GM08714 (cell line): ENCODE results near the gene RASGEF1C.

Experiments used
- H3K4me3 ChIP-seq: fragments of 200-500 bp; sonication (Bioruptor generic); 2 replicates; pipeline ENCODE4 v1.5.1; 2014; ENCODE audit warnings: mild to moderate bottlenecking, low read length, inconsistent platforms
- ZNF274 ChIP-seq: IDR thresholded peaks from 2 replicates; pipeline ENCODE4 v1.6.1; 2012; ENCODE audit warnings: mild to moderate bottlenecking, low read depth, low read length

Gene RASGEF1C

DNA sequence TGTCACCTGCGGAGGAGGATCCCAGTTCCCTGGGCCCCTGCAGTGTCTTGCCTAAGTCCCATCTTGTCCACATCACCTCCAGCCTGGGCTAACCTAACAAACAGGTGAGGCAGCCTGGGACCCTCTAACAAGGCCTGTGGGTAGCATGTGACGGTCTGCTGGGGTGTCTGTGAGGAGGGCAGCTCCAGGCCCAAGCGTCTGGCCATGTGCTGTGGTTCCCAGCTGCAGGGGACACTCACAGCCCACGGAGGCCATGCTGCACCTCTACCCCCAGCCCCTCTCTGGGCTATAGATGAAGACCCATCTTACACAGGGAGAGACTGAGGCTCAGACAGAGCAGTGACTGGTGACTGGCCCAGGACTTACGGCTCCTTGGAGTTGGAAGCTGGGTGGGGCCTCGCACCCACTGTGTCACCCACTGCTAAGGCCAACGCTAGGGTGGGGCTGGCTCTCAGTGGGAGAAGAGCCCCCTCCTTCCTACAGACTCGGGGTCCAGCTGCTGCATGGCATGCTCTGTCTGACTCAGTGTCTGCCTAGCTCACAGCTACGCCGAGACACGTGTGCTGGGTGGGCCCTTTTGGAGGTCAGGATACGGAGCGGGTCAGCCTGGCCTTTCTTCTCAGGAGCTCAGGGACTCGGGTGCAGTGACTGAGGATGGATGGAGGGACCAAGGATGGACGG, 96.7 kb downstream of the RASGEF1C start:
- no peak overlapping the region for H3K4me3 ChIP-seq
- TF ChIP-seq ZNF274: no peak

DNA sequence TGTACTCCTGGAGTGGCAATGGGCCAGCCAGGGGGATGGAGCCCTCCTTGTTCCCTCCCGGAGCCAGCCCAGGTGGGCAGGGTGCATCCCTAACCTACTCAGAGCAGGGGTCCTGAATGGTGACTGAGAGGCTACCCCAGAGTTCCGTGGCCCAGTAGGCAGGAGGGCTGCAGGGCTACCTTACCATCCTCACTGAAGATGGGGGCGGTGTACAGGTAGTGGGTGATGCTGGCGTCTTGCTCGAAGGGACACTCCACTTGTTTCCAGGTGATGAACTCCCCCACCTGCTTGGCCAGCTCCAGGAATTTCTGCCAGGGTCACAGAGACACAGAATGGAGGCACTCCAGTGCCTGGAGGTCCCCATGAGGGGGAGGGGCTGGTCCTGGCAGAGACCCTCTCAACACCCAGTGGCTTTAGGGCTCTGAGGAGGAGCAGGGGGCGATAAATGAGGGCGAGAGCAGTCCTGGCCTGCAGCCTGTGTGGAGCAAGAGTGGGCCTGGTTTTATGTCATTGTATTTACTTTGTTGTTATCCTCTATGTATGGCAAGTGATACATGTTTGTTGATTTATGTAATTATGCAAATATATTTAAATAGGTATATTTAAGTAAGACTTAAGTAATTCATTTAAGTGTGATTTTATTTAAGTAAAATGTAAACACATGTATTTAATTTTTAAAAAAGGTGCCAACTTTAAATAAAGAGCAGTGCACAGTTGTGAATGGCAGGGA, 97.6 kb downstream of the RASGEF1C start:
- no peak for TF ChIP-seq ZNF274

GRCh38 chr5:180109920-180110319, 99.1 kb downstream of the RASGEF1C start:
- H3K4me3 ChIP-seq: no peak overlapping the region
- no peak for TF ChIP-seq ZNF274

More for the DNA sequence above, 97.6 kb downstream of the RASGEF1C start:
- no peak overlapping the region for H3K4me3 ChIP-seq

DNA sequence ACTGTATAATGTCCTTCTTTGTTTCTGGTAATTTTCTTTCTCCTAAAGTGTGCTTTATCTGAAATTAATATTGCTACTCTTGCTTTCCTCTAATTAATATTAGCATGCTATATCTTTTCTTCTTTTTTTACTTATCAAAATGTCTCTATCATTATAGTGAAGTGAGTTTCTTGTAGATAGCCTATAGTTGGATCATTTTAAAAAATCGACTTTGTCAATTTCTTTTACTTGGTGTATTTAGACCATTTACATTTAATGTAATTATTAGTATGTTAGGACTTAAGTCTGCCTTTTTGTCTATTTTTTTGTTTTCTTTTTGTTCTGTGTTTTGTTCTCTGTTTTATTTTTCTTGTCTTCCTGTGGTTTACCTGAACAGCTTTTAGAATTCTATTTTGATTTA, 102.0 kb downstream of the RASGEF1C start:
- no peak for TF ChIP-seq ZNF274
- no peak overlapping the region for H3K4me3 ChIP-seq

DNA sequence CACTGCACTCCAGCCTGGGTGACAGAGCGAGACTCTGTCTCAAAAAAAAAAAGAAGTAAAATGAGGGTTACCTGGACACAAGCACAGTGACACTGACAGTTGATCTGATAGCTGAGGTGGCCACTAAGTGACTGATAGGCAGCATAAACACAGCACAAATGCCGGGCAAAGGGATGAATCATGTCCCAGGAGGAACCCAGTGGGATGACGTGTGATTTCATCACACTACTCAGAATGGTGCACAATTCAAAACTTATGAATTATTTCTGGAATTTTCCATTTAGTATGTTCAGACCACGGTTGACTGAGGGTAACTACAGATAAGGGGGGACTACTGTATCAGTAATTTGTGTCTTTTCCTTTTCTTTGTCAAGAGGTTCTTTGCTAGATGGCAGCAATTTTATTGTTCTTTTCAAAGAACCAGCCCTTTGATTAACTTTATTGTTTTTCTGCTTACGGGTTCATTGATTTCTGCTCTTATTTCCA, 103.1 kb downstream of the RASGEF1C start:
- TF ChIP-seq ZNF274: no peak
- H3K4me3 ChIP-seq: no peak overlapping the region

GRCh38 chr5:180104168-180104530, 104.9 kb downstream of the RASGEF1C start:
- H3K4me3 ChIP-seq: no peak overlapping the region
- TF ChIP-seq ZNF274: no peak

- no peak for TF ChIP-seq ZNF274
- no peak overlapping the region for H3K4me3 ChIP-seq
Measured at GRCh38 chr5:180103487-180104167, 105.4 kb downstream of the RASGEF1C start.

GRCh38 chr5:180102636-180103035, 106.4 kb downstream of the RASGEF1C start:
- no peak overlapping the region for H3K4me3 ChIP-seq
- no peak for TF ChIP-seq ZNF274

- H3K4me3 ChIP-seq: no peak overlapping the region
- TF ChIP-seq ZNF274: no peak
Measured at GRCh38 chr5:180101451-180102105, 107.4 kb downstream of the RASGEF1C start.

- TF ChIP-seq ZNF274: no peak
- no peak overlapping the region for H3K4me3 ChIP-seq
Measured at GRCh38 chr5:180100621-180101450, 108.2 kb downstream of the RASGEF1C start.

DNA sequence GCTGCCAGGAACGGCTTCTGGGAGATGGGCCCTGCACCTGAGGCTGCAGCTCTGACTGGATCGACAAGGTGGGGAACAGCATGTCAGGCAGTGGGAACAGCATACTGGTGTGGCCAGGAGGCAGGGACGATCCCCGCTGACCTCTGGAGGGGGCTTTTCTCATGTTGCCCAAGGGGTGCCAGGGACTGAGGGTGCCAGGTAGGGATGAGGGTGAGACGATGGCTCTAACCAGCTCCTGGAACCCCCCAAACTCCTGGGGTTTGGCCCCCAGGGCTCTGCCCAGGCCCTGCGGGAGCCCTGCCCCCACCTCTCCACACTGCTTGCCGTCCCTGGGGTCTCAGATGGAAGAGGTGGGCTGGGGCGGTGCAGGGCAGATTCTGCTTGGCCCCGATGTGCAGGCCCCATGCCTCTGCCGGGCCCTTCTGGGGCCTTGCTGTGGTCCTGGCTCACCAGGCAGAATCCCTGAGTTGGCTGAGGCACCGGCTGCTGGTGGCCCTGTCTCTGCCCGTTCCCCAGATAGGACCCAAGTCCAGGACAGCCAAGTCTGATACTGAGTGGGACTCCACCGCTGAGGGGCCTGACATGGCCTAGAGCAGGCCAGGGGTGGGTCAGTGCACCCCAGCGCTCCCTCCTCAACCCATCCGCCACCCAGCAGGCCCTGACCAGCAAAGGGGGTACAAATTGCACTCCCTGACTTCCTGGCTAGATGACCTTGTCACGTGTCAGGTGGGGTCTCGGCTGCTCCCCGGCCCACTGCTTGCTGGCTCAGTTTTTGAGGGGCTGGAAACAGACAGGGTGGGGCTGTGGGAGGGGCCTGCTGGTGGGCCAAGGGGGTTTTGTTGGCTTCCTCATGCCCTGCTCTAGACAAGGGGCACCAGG, 109.0 kb downstream of the RASGEF1C start:
- no peak for TF ChIP-seq ZNF274
- H3K4me3 ChIP-seq: no peak overlapping the region

GRCh38 chr5:180098991-180099732, 109.8 kb downstream of the RASGEF1C start:
- H3K4me3 ChIP-seq: no peak overlapping the region
- TF ChIP-seq ZNF274: no peak

DNA sequence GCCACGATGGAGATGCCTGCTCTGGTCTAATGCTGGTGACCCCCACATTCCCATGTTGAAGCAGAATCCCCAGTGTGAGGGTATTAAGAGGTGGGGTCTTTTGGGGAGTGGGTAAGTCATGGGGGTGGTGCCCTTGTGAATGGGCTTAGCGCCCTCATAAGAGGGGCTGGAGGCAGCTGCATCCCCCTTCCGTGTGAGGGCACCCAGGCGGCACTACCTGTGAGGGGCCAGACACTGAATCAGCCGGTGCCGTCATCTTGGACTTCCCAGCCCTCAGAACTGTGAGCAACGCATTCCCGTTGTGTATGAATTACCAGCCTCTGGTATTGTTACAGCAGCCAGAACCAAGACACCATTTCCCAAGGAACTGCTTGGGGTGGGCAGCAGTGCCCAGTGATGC, 110.5 kb downstream of the RASGEF1C start:
- H3K4me3 ChIP-seq: no peak overlapping the region
- no peak for TF ChIP-seq ZNF274
